Common myeloid progenitor, CD34-positive (primary cell): ENCODE measurements around the gene TBC1D23.

Experiments used
- CTCF ChIA-PET: fragments of 350-600 bp; sonication (Branson Sonifier 250); formaldehyde crosslinking; loops from one replicate; lab custom pipeline; 2021; ENCODE audit warnings: antibody characterized with exemption; lab: Charles Lee
- POLR2A ChIA-PET: fragments of 350-600 bp; sonication (Branson Sonifier 250); formaldehyde crosslinking; loops from one replicate; lab custom pipeline; 2021; ENCODE audit warnings: antibody characterized with exemption; lab: Charles Lee
- DNase-seq, 3 donors: peaks; one replicate each; pipeline versions ENCODE4 v3.0.0 to v3.0.0-alpha.2; 2013
- H3K27ac ChIP-seq, 2 experiments: 1 replicate in 1 of 2; 2 replicates in 1 of 2; pipeline ENCODE4 v1.7.0; 2013; ENCODE audit warnings: inconsistent platforms in 2 of 2, low read length in 2 of 2, mild to moderate bottlenecking in 2 of 2, low read depth in 1 of 2, moderate library complexity in 1 of 2; ENCODE audit not compliant: severe bottlenecking in 2 of 2, insufficient read depth in 1 of 2, poor library complexity in 1 of 2
- H3K27me3 ChIP-seq, 5 experiments: replicated peaks in 2 of 5; 1 replicate in 3 of 5; 2 replicates in 2 of 5; pipeline versions ENCODE4 v1.6.1 to v1.7.0; 2013; ENCODE audit warnings: low read length in 4 of 5, mild to moderate bottlenecking in 2 of 5, moderate library complexity in 2 of 5, inconsistent platforms in 1 of 5; ENCODE audit not compliant: insufficient read depth in 5 of 5, control insufficient read depth in 4 of 5
- H3K36me3 ChIP-seq, 4 experiments: 1 replicate in 2 of 4; 2 replicates in 2 of 4; pipeline versions ENCODE4 v1.6.1 to v1.7.0; 2013; ENCODE audit warnings: low read length in 3 of 4, control low read depth in 1 of 4, mild to moderate bottlenecking in 1 of 4; ENCODE audit not compliant: control insufficient read depth in 4 of 4, insufficient read depth in 4 of 4
- H3K4me1 ChIP-seq, 4 experiments: 1 replicate in 3 of 4; 2 replicates in 1 of 4; pipeline versions ENCODE4 v1.6.1 to v1.7.1; 2013; ENCODE audit warnings: low read length in 3 of 4, mild to moderate bottlenecking in 3 of 4, control low read depth in 1 of 4, inconsistent platforms in 1 of 4, moderate library complexity in 1 of 4; ENCODE audit not compliant: control insufficient read depth in 4 of 4, insufficient read depth in 4 of 4; ENCODE audit errors: control extremely low read depth in 1 of 4
- H3K4me3 ChIP-seq, 7 experiments: 1 replicate in 4 of 7; 2 replicates in 3 of 7; pipeline versions ENCODE4 v1.5.1 to v1.7.0; 2013; ENCODE audit warnings: mild to moderate bottlenecking in 7 of 7, low read length in 6 of 7, moderate library complexity in 6 of 7, inconsistent platforms in 2 of 7, low read depth in 2 of 7, control low read depth in 1 of 7; ENCODE audit not compliant: insufficient read depth in 4 of 7, control insufficient read depth in 1 of 7; ENCODE audit errors: extremely low read depth in 1 of 7
- H3K9me3 ChIP-seq, 5 experiments: 1 replicate in 4 of 5; 2 replicates in 1 of 5; pipeline versions ENCODE4 v1.6.1 to v1.7.1; 2013; ENCODE audit warnings: low read length in 4 of 5, mild to moderate bottlenecking in 2 of 5, inconsistent platforms in 1 of 5, low read depth in 1 of 5, moderate library complexity in 1 of 5; ENCODE audit not compliant: control insufficient read depth in 4 of 5, insufficient read depth in 2 of 5; ENCODE audit errors: control extremely low read depth in 1 of 5
- WGBS: methylation state at CpG from one replicate; pipeline ENCODE4 v1.1.5; 2013; ENCODE audit not compliant: insufficient coverage; 5-methylcytosine and 5-hydroxymethylcytosine counted together

The TBC1D23 gene

GRCh38 chr3:100252001-100252400, 8.8 kb upstream of the TBC1D23 start:
- ChIA-PET POLR2A (no interaction called here), CTCF (interaction anchor here (0.9 to 1.4 kb wide), 3 partner anchors 16 to 409 kb away, joined by 3 to 5 read pairs (median 3); no protein-coding TSS in a partner anchor)
- WGBS: 100% methylated on average over 1 of the region's 1 CpG
- no peaks in the 10 kb centered on the region for H3K9me3 ChIP-seq
- no peaks in the 10 kb centered on the region for H3K27me3 ChIP-seq
- DNase-seq: no peak
- no peaks in the 10 kb centered on the region for H3K36me3 ChIP-seq
- H3K27ac ChIP-seq: no peak overlapping the region
- no peak overlapping the region for H3K4me3 ChIP-seq
- H3K4me1 ChIP-seq: peaks cover 0 to 8% (median 2%) of the 10 kb centered on the region in 4 experiments

- ChIA-PET CTCF (interaction anchor here (0.7 to 4.9 kb wide), 28 partner anchors 10 to 436 kb away, joined by 3 to 89 read pairs (median 5); no protein-coding TSS in a partner anchor), POLR2A (interaction anchor here (1.1 kb wide), 1 partner anchor 422 kb away, joined by 3 read pairs; no protein-coding TSS in a partner anchor)
- 23% methylated on average over 6 of the region's 7 CpGs for WGBS
- peak; percentile 59 to 70 (median 63) for DNase-seq
- H3K27ac ChIP-seq: no peak overlapping the region
- H3K4me1 ChIP-seq: peaks cover 0 to 3% (median 1%) of the 10 kb centered on the region in 4 experiments
- no peak overlapping the region for H3K4me3 ChIP-seq
- H3K9me3 ChIP-seq: no peaks in the 10 kb centered on the region
- no peaks in the 10 kb centered on the region for H3K36me3 ChIP-seq
- H3K27me3 ChIP-seq: no peaks in the 10 kb centered on the region
These were observed 6.5 kb upstream of the TBC1D23 start for GRCh38 chr3:100254168-100254777.

DNA sequence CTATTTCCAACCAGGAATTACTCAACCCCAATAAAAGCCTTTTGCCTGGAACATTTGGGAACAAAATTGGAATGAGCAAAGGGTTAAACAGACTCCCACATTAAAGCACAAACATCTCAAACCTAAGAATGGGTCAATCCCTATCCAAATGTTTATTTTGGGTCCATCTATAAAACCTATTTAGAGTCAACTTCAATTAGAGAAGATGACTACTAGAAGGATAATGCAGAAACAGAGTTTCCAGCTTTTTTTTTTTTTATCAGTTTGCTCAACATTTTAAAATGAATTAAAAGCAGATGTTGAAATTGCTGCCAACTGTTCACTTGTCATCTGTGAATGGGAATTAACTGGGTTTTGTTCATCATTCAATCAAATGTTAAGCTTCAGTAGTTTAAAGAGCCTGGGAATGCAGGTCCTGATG, 4.1 kb upstream of the TBC1D23 start:
- H3K27ac ChIP-seq: no peak overlapping the region
- peaks cover 2 to 12% (median 11%) of the 10 kb centered on the region in 4 experiments for H3K4me1 ChIP-seq
- DNase-seq: no peak

GRCh38 chr3:100257586-100257985, 3.2 kb upstream of the TBC1D23 start:
- Histone ChIP-seq H3K27ac (no peak overlapping the region), H3K36me3 (no peaks in the 10 kb centered on the region), H3K4me3 (no peak overlapping the region), H3K27me3 (no peaks in the 10 kb centered on the region), H3K4me1 (peaks cover 5 to 17% (median 16%) of the 10 kb centered on the region in 4 experiments), H3K9me3 (no peaks in the 10 kb centered on the region)
- ChIA-PET CTCF (interaction anchor here (1.0 to 4.9 kb wide), 8 partner anchors 11 to 426 kb away, joined by 3 to 89 read pairs (median 5); no protein-coding TSS in a partner anchor), POLR2A (no interaction called here)
- 90% methylated on average over 2 of the region's 3 CpGs for WGBS
- DNase-seq: no peak

More for the DNA sequence above, 4.1 kb upstream of the TBC1D23 start:
- H3K4me3 ChIP-seq: no peak overlapping the region
- no peaks in the 10 kb centered on the region for H3K36me3 ChIP-seq
- POLR2A ChIA-PET: no interaction called here
- CTCF ChIA-PET: interaction anchor here (0.8 to 4.9 kb wide), 10 partner anchors 32 to 425 kb away, joined by 3 to 89 read pairs (median 5); no protein-coding TSS in a partner anchor
- H3K9me3 ChIP-seq: no peaks in the 10 kb centered on the region
- H3K27me3 ChIP-seq: no peaks in the 10 kb centered on the region

DNA sequence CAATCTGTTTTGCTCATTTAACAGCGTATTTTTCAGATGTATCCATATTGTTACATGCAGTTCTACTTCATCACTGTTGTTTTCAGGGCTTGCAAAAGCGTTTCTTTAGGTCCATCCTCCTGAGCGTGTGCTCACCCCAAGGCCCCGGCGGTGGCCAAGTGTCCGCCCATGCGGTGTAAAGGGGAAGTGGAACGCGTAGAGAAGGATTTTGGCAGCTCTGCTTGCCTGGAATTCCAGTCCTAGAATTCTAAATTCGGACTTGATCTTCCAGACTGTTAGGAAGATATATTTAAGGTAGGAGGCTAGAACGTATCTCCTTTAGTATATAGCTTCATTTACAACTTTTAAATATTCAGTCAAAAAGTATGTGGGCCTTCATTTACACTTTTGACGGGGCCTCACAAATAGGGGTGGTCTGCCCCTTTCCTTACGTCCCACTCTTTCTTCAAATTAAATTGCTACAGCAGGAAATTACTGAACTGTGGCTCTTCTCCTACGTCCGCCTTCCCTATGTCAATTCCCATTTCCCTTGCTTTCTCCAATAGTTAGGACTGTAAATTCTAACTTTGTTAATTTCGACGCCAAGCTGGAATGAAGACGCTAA, 609 bp upstream of the TBC1D23 start:
- H3K4me3 ChIP-seq: peak overlapping the region in 6 of 7 experiments; percentile 38 to 98 (median 96)
- DNase-seq: peak in 2 of 3 donors; percentile 35 to 51
- peaks cover 5 to 17% (median 16%) of the 10 kb centered on the region in 4 experiments for H3K4me1 ChIP-seq
- peaks cover 0 to 2% (median 0%) of the 10 kb centered on the region in 4 experiments for H3K36me3 ChIP-seq
- ChIA-PET POLR2A (interaction anchor here (0.6 to 0.9 kb wide), 3 partner anchors 16 to 1314 kb away, joined by 3 read pairs; partner anchors contain the start of gene PCNP), CTCF (interaction anchor here (0.6 to 1.7 kb wide), 4 partner anchors 14 to 429 kb away, joined by 3 to 6 read pairs (median 3); no protein-coding TSS in a partner anchor)
- H3K9me3 ChIP-seq: no peaks in the 10 kb centered on the region
- peak overlapping the region; percentile 56 to 95 for H3K27ac ChIP-seq
- 37% methylated on average over 15 of the region's 18 CpGs for WGBS
- H3K27me3 ChIP-seq: no peaks in the 10 kb centered on the region

DNA sequence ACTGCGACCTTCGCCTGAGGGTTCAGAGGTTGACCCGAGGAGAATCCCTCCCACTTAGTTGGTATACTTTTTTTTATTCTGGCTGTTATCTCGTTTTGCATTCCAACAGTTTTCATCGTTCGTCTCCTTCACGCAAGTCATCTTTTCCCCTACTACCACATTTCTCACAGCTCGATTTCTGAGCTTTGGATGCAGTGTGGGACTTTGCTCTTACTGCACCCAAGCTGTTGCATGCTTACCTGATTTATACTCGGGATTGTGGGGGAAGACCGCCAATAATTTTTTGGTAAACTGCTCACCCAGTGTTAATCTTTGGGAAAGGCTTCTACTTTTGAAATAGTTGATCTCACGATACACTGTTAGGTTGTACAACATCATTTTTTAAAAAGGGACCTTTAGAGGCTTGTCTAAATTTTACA, 702 bp downstream of the TBC1D23 start:
- 11% methylated on average over 9 of the region's 11 CpGs for WGBS
- Histone ChIP-seq H3K9me3 (no peaks in the 10 kb centered on the region), H3K4me3 (peak overlapping the region; percentile 75 to 98 (median 97)), H3K4me1 (peaks cover 5 to 17% (median 16%) of the 10 kb centered on the region in 4 experiments), H3K27ac (peak overlapping the region; percentile 93 to 95), H3K27me3 (no peaks in the 10 kb centered on the region), H3K36me3 (peaks cover 0 to 2% (median 0%) of the 10 kb centered on the region in 4 experiments)
- POLR2A ChIA-PET: interaction anchor here (0.7 kb wide), 1 partner anchor 1186 kb away, joined by 5 read pairs; no protein-coding TSS in a partner anchor
- CTCF ChIA-PET: interaction anchor here (0.6 to 1.9 kb wide), 10 partner anchors 9 to 430 kb away, joined by 3 to 6 read pairs (median 3); no protein-coding TSS in a partner anchor
- DNase-seq: peak in 2 of 3 donors; percentile 48 to 56
